H1 (cell line): ENCODE measurements around the gene PRTN3. TPM values are rescaled to one million over a fixed set of nuclear protein-coding genes. Genes with fewer than 3 reads are reported as not detected.

Experiments
- CHD1 ChIP-seq: IDR thresholded peaks from 2 replicates; pipeline ENCODE4 v1.6.1; 2012; ENCODE audit warnings: low read depth, low read length, improper control_type of control experiment
- GTF2F1 ChIP-seq: IDR thresholded peaks from 2 replicates; pipeline ENCODE4 v1.6.1; 2012; ENCODE audit warnings: low read depth, low read length, improper control_type of control experiment, borderline replicate concordance
- JUN ChIP-seq: IDR thresholded peaks from 2 replicates; pipeline ENCODE4 v1.6.1; 2011; ENCODE audit warnings: low read depth, mild to moderate bottlenecking, improper control_type of control experiment, low read length
- KDM5A ChIP-seq: fragments of 200-600 bp; IDR thresholded peaks from 2 replicates; pipeline ENCODE4 v1.7.1; 2012; ENCODE audit warnings: mild to moderate bottlenecking, low read length, inconsistent platforms, mixed read lengths
- NRF1 ChIP-seq: IDR thresholded peaks from 2 replicates; pipeline ENCODE4 v1.6.1; 2011; ENCODE audit warnings: mild to moderate bottlenecking, low read depth, low read length, improper control_type of control experiment
- POLR2A ChIP-seq, 2 experiments: IDR thresholded peaks; 1 replicate in 1 of 2; 2 replicates in 1 of 2; pipeline ENCODE4 v1.6.1; 2011; ENCODE audit warnings: low read depth in 2 of 2, low read length in 2 of 2, mild to moderate bottlenecking in 2 of 2; ENCODE audit errors: control extremely low read depth in 1 of 2
- POLR2AphosphoS5 ChIP-seq: IDR thresholded peaks from 2 replicates; pipeline ENCODE4 v1.6.1; 2011; ENCODE audit warnings: low read depth, low read length
- SP4 ChIP-seq: IDR thresholded peaks from 2 replicates; pipeline ENCODE4 v1.6.1; 2012; ENCODE audit warnings: low read length, inconsistent platforms
- SUZ12 ChIP-seq: fragments of 200-600 bp; sonication (generic); IDR thresholded peaks from 2 replicates; pipeline ENCODE4 v1.6.1; 2012; ENCODE audit warnings: mild to moderate bottlenecking, inconsistent platforms, low read length, moderate library complexity, mixed read lengths
- TBP ChIP-seq: IDR thresholded peaks from 2 replicates; pipeline ENCODE4 v1.6.1; 2011; ENCODE audit warnings: low read depth, low read length, improper control_type of control experiment
- polyA plus RNA-seq, 7 experiments: library from polyadenylated mRNA; depleted of rRNA in 3 of 7; stranded (reverse) in 5 of 7; unstranded in 2 of 7; fragments of >200 nt in 5 of 7; fragments of 200-250 nt in 2 of 7; gene quantifications; 1 replicate in 5 of 7; 2 replicates in 1 of 7; 4 replicates in 1 of 7; pipeline versions ENCODE4 v1.2.1 to v1.2.3, GENCODE V29; 2011 to 2013; ENCODE audit warnings: missing spikeins in 2 of 7, mixed read lengths in 2 of 7
- total RNA-seq: library from RNA; stranded (reverse); fragmentation: NEBNext Ultra II Directional; extraction: Animal tissue kit (Norgen Biotek cat#: 25700); gene quantifications from 2 replicates; pipeline ENCODE4 v1.2.1, GENCODE V29; 2021

Gene PRTN3
- total and polyA plus RNA-seq, 2 of the 8 experiments (the other 6 are each of a cell fraction or from before 2014, with no cell fraction given) = 0.39 to 2.1 TPM

GRCh38 chr19:810077-810855 lies 30.5 kb upstream of the PRTN3 start (continued):
- TF ChIP-seq JUN (no peak), SP4 (no peak), GTF2F1 (no peak), KDM5A (no peak), POLR2AphosphoS5 (peak; percentile 42; the same call in 1 of the 2 replicates), NRF1 (no peak), CHD1 (no peak), POLR2A (IDR thresholded peaks at IDR 0.05; ENCODE audit: control extremely low read depth in 1 of 2, low read depth in 2 of 2, low read length in 2 of 2) (peak; percentile 1 to 36; a peak in 2 of 3 replicates), TBP (no peak), SUZ12 (no peak)
